Small intestine (tissue), 7 donors: Measurements from ENCODE around the gene MFAP3L. TPM values are rescaled to one million over a fixed set of nuclear protein-coding genes. Genes with fewer than 3 reads are reported as not detected.

ENCODE experiments used
- DNase-seq, 2 donors: peaks; one replicate each; pipeline versions ENCODE4 v3.0.0 to v3.0.0-alpha.2; 2013
- FAIRE-seq: peaks from 2 replicates; lab custom pipeline; 2012; peaks lifted over from hg19 to GRCh38; lab: Jason Lieb, UNC
- H3K27ac ChIP-seq, 3 donors: one replicate each; pipeline ENCODE4 v1.5.1; 2013; ENCODE audit warnings: low read length in 2 of 3, mild to moderate bottlenecking in 2 of 3, control low read depth in 1 of 3, inconsistent platforms in 1 of 3, low read depth in 1 of 3, moderate library complexity in 1 of 3
- H3K27me3 ChIP-seq, 3 donors: one replicate each; pipeline ENCODE4 v1.6.1; 2013; ENCODE audit warnings: low read length in 3 of 3, inconsistent platforms in 1 of 3; ENCODE audit not compliant: control insufficient read depth in 3 of 3, insufficient read depth in 3 of 3
- H3K36me3 ChIP-seq, 3 donors: one replicate each; pipeline ENCODE4 v1.6.1; 2013; ENCODE audit warnings: low read length in 3 of 3, inconsistent platforms in 1 of 3, low read depth in 1 of 3, mild to moderate bottlenecking in 1 of 3, moderate library complexity in 1 of 3; ENCODE audit not compliant: control insufficient read depth in 3 of 3, insufficient read depth in 2 of 3
- H3K4me1 ChIP-seq, 3 donors: one replicate each; pipeline ENCODE4 v1.6.1; 2013; ENCODE audit warnings: low read length in 2 of 3, inconsistent platforms in 1 of 3, low read depth in 1 of 3, mild to moderate bottlenecking in 1 of 3, moderate library complexity in 1 of 3; ENCODE audit not compliant: control insufficient read depth in 3 of 3, insufficient read depth in 2 of 3
- H3K4me3 ChIP-seq, 3 donors: one replicate each; pipeline ENCODE4 v1.5.1; 2013; ENCODE audit warnings: low read length in 3 of 3, control low read depth in 1 of 3, inconsistent platforms in 1 of 3, low read depth in 1 of 3, mild to moderate bottlenecking in 1 of 3, moderate library complexity in 1 of 3
- H3K9me3 ChIP-seq, 2 donors: one replicate each; pipeline ENCODE4 v1.6.1; 2013; ENCODE audit warnings: low read depth in 1 of 2, low read length in 1 of 2; ENCODE audit not compliant: control insufficient read depth in 2 of 2, insufficient read depth in 1 of 2
- WGBS, 3 donors: extraction: QIAGEN DNeasy Blood & Tissue Kit; methylation state at CpG; one replicate each; pipeline ENCODE4 v1.1.7; 2013; 5-methylcytosine and 5-hydroxymethylcytosine counted together
- polyA plus RNA-seq, 4 donors: library from polyadenylated mRNA; stranded (reverse) in 3 of 4; unstranded in 1 of 4; fragments of 200-250 nt in 3 of 4; fragments of 120-200 nt in 1 of 4; gene quantifications; one replicate each; pipeline versions ENCODE4 v1.2.1 to v1.2.3, GENCODE V29; 2013
- donor health status: healthy with polysubstance abuse.
- donor health status: control.
- donor health status: control.
- donor health status: Bipolar disorder and iron deficiency.
- donor health status: healthy.

Gene MFAP3L
- polyA plus RNA-seq, 4 donors, result under 0.01 to 2.7 (median 0.61) TPM

DNA sequence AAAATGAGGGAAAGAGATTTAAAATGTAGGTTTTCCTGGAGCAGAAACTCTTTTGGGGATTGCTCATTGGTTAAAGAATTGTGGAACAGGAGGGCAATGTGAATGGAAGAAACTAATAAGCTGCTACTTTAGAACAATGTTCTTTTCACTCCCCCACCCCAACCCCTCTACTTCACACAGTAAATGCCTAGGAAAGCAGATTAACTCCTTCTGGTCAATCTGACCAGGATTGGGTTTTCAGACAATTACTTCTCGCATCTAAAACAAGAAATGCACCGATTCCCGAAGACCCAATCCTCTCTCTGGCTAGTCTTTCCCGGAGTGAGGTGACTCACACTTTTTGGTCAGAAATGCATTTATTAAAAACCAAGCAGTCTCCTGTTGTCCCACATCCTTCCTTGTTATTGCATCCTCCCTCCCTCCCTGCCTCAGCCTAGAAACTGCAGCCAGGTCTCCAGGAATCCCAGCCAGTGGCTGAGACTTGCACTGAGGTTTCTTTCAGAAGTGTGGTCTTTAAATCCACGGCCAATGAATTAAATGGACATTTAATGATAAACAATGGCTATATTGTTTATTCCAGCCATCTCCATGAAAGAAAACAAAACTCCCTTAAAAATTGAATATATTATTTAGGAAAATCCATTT is 21.4 kb downstream of the MFAP3L start:
- no peak overlapping the region for H3K4me3 ChIP-seq
- H3K27ac ChIP-seq, result no peak overlapping the region
- H3K36me3 ChIP-seq, result no peaks in the 10 kb centered on the region
- FAIRE-seq, result no peak
- H3K27me3 ChIP-seq, result no peaks in the 10 kb centered on the region
- no peaks in the 10 kb centered on the region for H3K9me3 ChIP-seq
- H3K4me1 ChIP-seq, result no peaks in the 10 kb centered on the region
- no peak for DNase-seq
- 76 to 92% (median 91%) methylated on average over 5 of the region's 5 CpGs for WGBS, 3 donors

DNA sequence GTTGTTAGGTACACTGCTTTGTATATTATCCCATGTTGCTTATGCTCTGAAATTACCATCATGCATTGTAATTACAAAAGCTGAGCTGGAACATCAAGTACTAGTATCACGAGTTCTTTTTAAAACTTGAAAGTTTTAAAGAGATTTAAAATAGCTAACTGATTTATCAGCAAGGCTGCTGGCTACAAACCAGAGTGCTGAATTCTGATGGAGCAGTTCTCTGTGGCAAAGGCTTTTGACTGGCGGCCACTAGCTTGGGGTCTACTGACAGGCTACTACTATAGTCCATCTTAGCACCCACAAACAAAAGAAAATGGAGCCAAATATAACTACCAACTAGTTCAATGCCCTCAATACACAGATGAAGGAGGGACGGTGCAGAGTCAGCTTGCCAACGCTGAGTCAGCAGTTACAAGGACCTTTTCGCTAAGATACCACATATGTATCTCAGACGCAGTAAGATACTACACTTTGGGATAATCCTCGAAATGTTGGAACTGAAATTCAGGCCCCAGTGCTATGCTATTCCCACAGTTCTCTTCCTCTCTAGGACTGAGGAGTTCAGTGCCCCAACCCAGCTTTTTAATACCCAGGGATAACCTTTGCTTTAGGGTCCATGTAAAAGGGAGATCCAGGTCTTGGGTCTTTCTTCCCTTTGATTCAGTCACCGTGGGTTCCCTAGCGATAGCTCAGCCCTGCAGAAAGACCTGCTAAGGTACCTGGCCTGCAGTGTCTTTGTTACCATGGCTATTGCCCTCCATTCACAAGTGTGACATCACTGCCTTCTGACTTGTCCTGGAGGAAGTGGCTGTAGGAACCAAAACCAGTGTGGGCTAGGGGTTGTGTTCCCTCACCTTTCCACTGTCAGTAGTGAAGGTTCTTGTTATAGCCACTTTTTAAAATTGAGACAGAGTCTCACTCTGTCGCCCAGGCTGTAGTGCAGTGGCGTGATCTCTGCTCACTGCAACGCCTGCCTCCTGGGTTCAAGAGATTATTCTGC is 22.8 kb downstream of the MFAP3L start:
- no peaks in the 10 kb centered on the region for H3K27me3 ChIP-seq
- WGBS, 3 donors, result 86 to 91% (median 90%) methylated on average over 12 of the region's 12 CpGs
- FAIRE-seq (no peak), DNase-seq (no peak)
- H3K4me3 ChIP-seq, result no peak overlapping the region
- no peaks in the 10 kb centered on the region for H3K9me3 ChIP-seq
- no peaks in the 10 kb centered on the region for H3K36me3 ChIP-seq
- H3K27ac ChIP-seq, result no peak overlapping the region
- no peaks in the 10 kb centered on the region for H3K4me1 ChIP-seq

DNA sequence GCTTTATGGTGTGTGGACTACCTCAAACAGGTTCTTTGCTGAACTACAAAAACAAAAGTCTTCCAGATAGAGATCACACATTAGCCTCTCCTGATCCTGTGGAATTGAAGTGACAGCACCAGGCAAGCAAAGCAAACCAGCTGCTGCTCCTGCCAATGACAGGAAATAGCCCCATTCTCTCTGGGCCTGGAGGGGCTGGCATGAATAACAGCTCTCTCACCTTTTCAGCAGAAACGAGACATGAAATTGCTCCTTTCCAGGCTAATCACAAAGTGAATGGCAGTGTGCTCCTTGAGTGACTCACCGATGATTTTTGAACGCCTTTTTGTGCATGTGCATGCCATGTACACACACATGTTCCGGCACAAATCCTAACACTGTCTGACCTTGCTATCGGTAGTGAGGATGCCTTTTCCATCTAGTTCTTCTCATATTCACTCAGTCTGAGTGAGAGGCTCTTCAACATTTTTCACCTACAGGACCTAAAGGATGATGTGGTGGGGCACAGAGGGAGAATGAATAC is 24.4 kb downstream of the MFAP3L start:
- Histone ChIP-seq H3K4me1 (no peaks in the 10 kb centered on the region), H3K9me3 (no peaks in the 10 kb centered on the region), H3K27me3 (no peaks in the 10 kb centered on the region), H3K4me3 (no peak overlapping the region), H3K36me3 (no peaks in the 10 kb centered on the region), H3K27ac (no peak overlapping the region)
- FAIRE-seq (no peak), DNase-seq (no peak)
- WGBS, 3 donors, result 80 to 85% (median 81%) methylated on average over 5 of the region's 5 CpGs

DNA sequence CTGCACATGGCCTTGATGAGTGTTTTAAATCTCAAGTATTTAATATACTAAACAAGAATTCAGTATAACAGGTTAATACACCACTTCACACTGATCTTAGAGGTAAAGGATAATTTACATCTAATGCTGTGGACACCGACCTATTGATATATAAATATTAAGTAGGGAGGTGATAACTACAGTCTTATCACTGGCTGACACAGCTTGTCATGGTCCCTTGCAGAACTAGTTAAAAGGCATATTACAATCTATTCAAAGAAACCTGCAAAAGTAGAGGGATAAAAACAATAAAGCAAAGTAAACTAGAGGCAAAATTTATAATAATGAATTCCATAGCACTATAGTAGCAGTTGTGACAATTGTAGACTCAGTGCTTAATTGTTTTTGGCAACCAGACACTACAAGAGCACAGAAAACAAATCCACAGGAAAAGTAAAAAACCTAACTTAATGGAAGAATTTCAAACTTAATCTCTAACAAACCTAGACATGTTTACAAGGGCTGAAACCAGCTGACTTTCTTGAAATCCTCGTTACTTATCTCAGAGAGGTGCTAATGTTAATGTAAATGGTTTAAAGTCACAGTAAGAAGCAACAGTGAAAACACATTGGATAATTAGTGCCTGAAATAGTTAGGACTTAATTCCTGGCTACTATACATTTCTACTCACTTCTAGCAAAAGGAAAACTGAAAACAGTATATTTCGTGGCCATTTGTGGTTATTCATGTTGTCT is 25.0 kb downstream of the MFAP3L start:
- Histone ChIP-seq H3K27ac (no peak overlapping the region), H3K4me1 (no peaks in the 10 kb centered on the region), H3K27me3 (no peaks in the 10 kb centered on the region), H3K9me3 (no peaks in the 10 kb centered on the region), H3K4me3 (no peak overlapping the region), H3K36me3 (no peaks in the 10 kb centered on the region)
- DNase-seq, result no peak
- 59 to 63% (median 61%) methylated on average over 3 of the region's 3 CpGs for WGBS, 3 donors
- FAIRE-seq, result no peak

DNA sequence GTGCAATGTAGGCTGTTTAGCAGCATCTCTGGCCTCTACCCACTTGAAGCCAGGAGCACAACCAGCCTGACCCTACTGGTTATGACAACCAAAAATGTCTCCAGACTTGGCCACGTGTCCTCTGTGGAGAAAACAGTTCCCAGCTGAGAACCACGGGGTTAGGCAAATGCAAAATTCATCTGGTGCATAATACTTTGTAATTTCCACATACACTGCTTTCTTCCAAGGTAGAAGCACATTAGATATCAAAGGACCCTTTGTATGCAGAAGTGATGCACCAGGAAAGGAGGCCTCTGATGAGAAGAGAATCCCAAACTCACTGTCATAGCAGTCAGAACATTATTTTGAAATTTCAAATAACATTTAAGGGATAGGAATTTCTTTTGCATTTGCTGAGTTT is 26.3 kb downstream of the MFAP3L start:
- Histone ChIP-seq H3K36me3 (no peaks in the 10 kb centered on the region), H3K27me3 (no peaks in the 10 kb centered on the region), H3K27ac (no peak overlapping the region), H3K4me3 (no peak overlapping the region), H3K4me1 (no peaks in the 10 kb centered on the region), H3K9me3 (no peaks in the 10 kb centered on the region)
- no peak for DNase-seq
- FAIRE-seq, result no peak
- 69 to 73% (median 70%) methylated on average over 2 of the region's 2 CpGs for WGBS, 3 donors

DNA sequence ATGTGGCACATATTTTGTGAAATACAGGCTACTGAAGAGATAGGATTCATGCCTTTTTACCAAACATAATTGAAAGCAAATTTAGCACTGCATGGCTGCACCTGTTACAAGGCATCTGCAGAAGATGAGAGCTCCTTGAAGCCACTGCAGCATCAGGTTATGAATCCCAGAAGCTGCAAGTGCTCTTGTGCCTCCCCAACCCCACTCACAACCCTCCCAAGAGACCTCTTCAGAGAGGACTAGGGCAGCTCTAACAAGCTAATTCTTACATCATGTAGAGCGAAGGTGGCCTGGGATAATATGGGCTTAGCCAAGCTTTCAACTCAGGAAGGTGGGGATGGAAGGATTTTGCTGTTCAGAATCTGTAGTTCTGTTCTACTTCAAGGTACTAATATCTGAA is 27.2 kb downstream of the MFAP3L start:
- 88 to 95% (median 90%) methylated on average over 1 of the region's 1 CpG for WGBS, 3 donors

DNA sequence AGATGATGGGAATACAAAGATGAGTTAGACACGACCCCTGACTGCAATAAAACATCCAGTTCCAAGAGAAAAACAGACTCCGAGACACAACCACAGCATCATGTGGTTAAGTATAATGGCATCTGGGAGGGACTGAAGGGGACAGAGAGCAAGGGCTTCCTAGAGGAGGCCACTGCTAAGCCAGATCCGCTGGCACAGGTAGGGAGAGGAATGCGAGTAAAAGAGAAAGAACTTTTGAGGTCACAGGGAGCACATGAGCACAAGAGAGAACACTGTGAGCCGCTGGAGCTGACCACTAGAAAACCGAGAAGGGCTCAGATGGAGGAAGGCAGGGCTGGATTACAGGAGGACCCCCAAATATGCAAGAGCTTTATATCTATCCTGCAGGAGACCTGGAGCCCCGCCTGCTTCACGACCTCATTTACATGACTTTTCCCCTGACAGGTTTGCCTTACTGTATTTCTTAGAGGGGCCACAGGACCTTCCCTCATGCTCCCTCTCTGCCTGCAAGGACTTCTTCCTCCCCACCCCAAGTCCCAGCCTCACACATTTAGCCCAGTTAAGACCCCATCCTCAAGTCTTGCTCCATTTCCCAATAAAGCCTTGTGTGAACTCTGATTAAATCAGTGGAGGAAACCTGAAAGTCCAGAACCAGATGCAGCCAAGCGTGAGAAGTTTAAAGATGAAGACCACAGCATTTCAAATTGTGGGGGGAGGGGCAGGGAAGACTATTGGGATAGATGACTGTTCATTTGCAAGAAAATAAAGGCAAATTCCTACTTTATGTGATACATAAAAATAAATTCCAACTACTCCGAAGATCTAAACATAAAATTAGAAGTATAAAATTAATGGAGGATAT is 29.6 kb downstream of the MFAP3L start:
- whole genome bisulfite sequencing, 3 donors, result 65 to 82% (median 73%) methylated on average over 10 of the region's 10 CpGs
- FAIRE-seq (no peak), DNase-seq (no peak)
- H3K9me3 ChIP-seq, result no peaks in the 10 kb centered on the region
- H3K4me1 ChIP-seq, result no peaks in the 10 kb centered on the region
- no peak overlapping the region for H3K27ac ChIP-seq
- peaks cover 0 to 3% (median 0%) of the 10 kb centered on the region in 3 donors for H3K36me3 ChIP-seq
- H3K27me3 ChIP-seq, result no peaks in the 10 kb centered on the region
- H3K4me3 ChIP-seq, result no peak overlapping the region

More for the DNA sequence above, 27.2 kb downstream of the MFAP3L start:
- Histone ChIP-seq H3K27ac (no peak overlapping the region), H3K36me3 (no peaks in the 10 kb centered on the region), H3K4me3 (no peak overlapping the region), H3K4me1 (no peaks in the 10 kb centered on the region), H3K27me3 (no peaks in the 10 kb centered on the region), H3K9me3 (no peaks in the 10 kb centered on the region)
- DNase-seq, result no peak
- FAIRE-seq, result no peak
